K562 treated with DMSO at 1 percent for 24 hours (cell line): ENCODE data around the gene CCDC194. TPM values are rescaled to one million over a fixed set of nuclear protein-coding genes. Genes with fewer than 3 reads are reported as not detected.

Experiments used
- total RNA-seq: library from RNA; unstranded; fragments of 300-600 nt; gene quantifications from 2 replicates; pipeline ENCODE4 v1.2.3, GENCODE V29; 2022; ENCODE audit warnings: low read depth; ENCODE audit not compliant: insufficient read depth

The CCDC194 gene, protein sequence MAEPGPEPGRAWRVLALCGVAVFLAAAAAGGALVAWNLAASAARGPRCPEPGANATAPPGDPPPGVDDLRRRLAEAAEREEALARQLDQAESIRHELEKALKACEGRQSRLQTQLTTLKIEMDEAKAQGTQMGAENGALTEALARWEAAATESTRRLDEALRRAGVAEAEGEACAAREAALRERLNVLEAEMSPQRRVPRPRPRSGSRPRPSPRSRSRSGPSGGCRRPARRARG
- total RNA-seq: 1.1 TPM in 1 of 2 replicates, not detected in the other

DNA sequence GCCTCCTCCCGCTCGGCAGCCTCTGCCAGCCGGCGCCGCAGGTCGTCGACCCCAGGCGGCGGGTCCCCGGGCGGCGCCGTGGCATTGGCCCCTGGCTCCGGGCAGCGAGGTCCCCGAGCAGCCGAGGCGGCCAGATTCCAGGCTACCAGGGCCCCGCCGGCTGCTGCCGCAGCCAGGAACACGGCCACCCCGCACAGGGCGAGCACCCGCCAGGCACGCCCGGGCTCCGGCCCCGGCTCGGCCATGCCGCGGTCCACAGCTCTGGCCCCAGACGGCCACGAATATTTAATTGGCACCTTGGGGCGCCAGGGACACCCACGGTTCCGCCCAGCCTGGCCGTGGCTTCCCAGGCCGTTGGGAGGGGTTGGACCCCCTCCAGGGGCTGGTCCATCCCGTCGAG is at the start of gene CCDC194:
CCDC194 (minus strand) TSS at position 283 of the 400 bp plus-strand sequence; CDS start at position 245, 38 bp downstream.

DNA sequence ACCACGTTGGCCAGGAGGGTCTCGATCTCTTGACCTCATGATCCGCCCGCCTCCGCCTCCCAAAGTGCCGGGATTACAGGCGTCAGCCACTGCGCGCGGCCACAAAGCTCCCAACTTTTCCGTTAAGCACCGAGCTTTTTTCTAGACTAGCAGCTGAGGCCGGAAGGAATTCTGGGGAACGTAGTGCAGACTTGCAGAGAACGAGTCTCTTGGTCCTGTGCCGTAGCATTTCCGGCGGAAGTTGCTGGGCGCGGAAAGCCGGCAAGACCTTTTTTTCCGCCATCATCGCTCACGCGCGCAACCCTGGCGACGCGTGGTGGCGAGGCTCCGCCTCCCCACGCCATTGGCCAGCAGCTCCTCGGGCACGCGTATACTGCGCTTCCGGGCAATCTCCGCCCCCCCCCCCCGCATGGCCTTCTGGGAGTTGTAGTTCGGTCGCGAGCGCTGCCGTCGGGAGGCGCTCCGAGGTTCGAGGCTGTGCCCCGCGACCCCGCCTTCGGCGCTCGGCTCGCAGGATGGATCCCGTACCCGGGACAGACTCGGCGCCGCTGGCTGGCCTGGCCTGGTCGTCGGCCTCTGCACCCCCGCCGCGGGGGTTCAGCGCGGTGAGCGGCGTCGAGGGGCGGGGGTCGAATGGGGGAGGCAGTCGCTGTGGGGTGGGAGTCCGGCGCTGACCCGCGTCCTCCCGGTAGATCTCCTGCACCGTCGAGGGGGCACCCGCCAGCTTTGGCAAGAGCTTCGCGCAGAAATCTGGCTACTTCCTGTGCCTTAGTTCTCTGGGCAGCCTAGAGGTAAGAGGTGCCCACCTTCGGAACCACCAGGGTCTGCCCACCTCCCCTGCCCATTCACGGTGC is 25.9 kb upstream of the CCDC194 start, which contains the start of gene MVB12A:
MVB12A (plus strand) TSS at position 427 of the 854 bp plus-strand sequence; CDS start at position 516, 89 bp downstream.

DNA sequence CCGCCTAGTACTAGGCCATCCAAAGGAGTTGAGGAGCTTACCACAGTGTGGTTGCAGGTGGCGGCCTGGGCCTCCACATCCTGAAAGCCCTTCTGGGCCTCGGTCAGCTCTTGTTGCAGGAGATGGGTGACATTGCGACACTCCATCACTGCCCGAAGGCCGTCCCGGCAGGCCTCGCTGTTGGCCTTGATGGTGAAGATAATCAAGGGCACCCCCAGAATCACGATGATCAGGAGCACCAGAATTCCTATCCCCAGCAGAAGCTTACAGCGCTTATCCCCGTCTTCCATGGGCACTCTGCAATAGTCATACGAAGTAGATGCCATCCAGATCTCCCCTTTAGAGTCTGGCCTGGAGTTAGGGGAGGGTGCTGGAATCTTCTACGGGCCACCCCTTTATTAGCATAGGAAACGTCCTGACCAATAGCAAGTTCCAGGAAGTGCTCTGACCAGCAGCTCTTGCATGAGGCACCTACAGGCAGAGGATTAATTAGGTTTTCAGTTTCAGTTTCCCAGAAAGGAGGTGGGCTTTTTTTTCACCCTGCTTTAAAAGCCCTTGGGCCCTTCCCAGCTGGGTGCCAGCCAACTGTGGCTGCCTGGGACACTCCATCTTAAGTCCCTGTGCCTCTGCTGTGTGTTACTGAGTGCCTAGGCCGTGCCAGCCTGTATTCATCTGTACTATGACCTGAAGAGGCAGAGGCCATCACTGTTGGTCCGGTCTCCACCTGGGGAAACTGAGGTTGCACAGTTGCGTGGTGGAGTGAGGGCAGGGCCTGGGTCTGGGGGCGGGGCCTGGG is 11.5 kb upstream of the CCDC194 start, which contains the start of gene BST2:
BST2 (minus strand) TSS at position 381 of the 796 bp plus-strand sequence; CDS start at position 326, 55 bp downstream.

DNA sequence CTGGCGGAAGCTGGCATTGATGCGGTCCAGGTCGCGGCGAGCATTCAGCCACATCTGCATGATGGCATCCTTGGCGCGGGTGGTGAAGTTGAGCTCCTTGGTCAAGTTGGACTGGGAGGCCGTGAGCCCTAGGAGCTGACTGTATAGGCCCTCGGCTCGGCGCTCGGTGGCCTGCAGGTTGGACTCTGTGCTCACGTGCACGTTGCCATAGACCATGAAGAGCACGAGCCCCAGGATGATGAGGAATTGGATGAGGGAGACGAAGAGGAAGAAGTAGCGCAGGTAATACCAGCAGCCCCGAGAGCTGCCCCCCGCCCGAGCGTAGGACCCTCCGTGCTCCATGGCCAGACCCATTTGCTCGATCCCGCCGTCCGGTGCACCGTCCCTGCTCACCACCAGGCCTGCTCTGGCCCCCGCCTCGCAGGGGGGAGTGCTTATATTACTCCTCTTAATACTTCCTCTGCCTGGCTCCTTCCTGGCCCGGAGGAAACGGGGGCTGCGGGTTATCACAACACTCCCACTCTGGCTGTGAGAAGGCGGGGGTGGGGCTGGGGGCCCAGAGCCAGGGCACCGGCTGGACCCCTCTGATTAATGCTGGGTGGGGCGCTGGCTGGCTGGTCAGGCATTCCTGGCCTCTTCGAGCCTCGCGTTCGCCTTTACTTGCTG is 16.9 kb downstream of the CCDC194 start, which contains the start of gene PLVAP:
PLVAP (minus strand) TSS at position 408 of the 666 bp plus-strand sequence; CDS start at position 354, 54 bp downstream.

Other genes with a start within 250 kb of the CCDC194 start
- gene USE1, start 178.8 kb downstream of the CCDC194 start, total RNA-seq: 40.5 and 47.2 TPM in 2 replicates
- gene OCEL1, start 168.0 kb downstream of the CCDC194 start, total RNA-seq: 95.8 and 110 TPM in 2 replicates
- gene NR2F6, start 148.3 kb downstream of the CCDC194 start, total RNA-seq: 199 and 227 TPM in 2 replicates
- not detected in 2 replicates for gene USHBP1, start 129.5 kb downstream of the CCDC194 start, total RNA-seq
- 97.0 and 121 TPM in 2 replicates for gene BABAM1, start 126.8 kb downstream of the CCDC194 start, total RNA-seq
- gene ANKLE1, start 112.3 kb downstream of the CCDC194 start, total RNA-seq: 3.1 and 3.2 TPM in 2 replicates
- 54.5 and 56.1 TPM in 2 replicates for gene ABHD8, start 90.8 kb downstream of the CCDC194 start, total RNA-seq
- gene MRPL34, start 88.3 kb downstream of the CCDC194 start, total RNA-seq: 173 and 196 TPM in 2 replicates
- gene DDA1, start 84.6 kb downstream of the CCDC194 start, total RNA-seq: 112 and 122 TPM in 2 replicates
- gene ANO8, start 59.3 kb downstream of the CCDC194 start, total RNA-seq: 13.4 and 13.9 TPM in 2 replicates
- gene GTPBP3, start 56.6 kb downstream of the CCDC194 start, total RNA-seq: 84.4 and 97.9 TPM in 2 replicates
- gene PLVAP, start 16.9 kb downstream of the CCDC194 start, total RNA-seq: 0.32 and 0.45 TPM in 2 replicates
- 496 and 532 TPM in 2 replicates for gene BST2, start 11.4 kb upstream of the CCDC194 start, total RNA-seq
- gene MVB12A, start 25.9 kb upstream of the CCDC194 start, total RNA-seq: 112 and 116 TPM in 2 replicates
- gene TMEM221, start 54.5 kb upstream of the CCDC194 start, total RNA-seq: 0.54 and 0.67 TPM in 2 replicates
- gene NXNL1, start 66.7 kb upstream of the CCDC194 start, total RNA-seq: not detected in 2 replicates
- gene SLC27A1, start 76.3 kb upstream of the CCDC194 start, total RNA-seq: 4.8 and 5.7 TPM in 2 replicates
- gene PGLS, start 117.5 kb upstream of the CCDC194 start, total RNA-seq: 196 and 213 TPM in 2 replicates
- 97.1 and 98.2 TPM in 2 replicates for gene COLGALT1, start 161.5 kb upstream of the CCDC194 start, total RNA-seq